ENCODE measurements around the gene CCDC30. TPM values are rescaled to one million over a fixed set of nuclear protein-coding genes. Genes with fewer than 3 reads are reported as not detected.

Gene CCDC30
- total RNA-seq, 1 experiment from 2014 or later = 4.4 TPM

DNA sequence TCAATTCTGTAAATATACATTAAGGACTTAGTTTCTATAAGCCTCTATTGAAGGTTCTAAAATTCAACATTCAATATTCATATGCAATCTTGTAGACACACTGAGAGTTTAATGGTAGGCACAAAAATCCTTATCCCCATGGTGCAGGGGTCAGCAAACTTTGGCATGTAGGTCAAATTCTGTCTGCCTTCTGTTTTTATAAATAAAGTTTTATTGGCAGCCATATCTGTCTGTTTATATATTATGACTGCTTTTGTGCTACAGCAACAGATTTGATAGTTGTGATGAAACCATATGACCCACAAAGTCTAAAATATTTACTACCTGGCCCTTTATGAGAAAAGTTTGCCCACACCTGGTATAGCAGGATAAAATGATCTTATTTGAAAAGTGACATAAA is 104.0 kb downstream of the CCDC30 start:
- DNase-seq = no peak
- Mint-ChIP-seq H3K27me3 (ENCODE audit: unreplicated experiment) (no peaks in the 10 kb centered on the region), H3K4me1 (ENCODE audit: low read depth, unreplicated experiment) (no peaks in the 10 kb centered on the region), H3K36me3 (ENCODE audit: insufficient read depth, unreplicated experiment) (no peaks in the 10 kb centered on the region), H3K4me3 (ENCODE audit: low read depth, unreplicated experiment) (no peak overlapping the region), H3K27ac (ENCODE audit: unreplicated experiment) (no peak overlapping the region), H3K9me3 (ENCODE audit: low read depth, unreplicated experiment) (no peaks in the 10 kb centered on the region)
- TF ChIP-seq CTCF (IDR thresholded peaks at IDR 0.05; ENCODE audit: unreplicated experiment) = no peak
- CTCF ChIA-PET = interaction anchor here (0.6 to 1.1 kb wide), 2 partner anchors 44 to 104 kb away, joined by 3 read pairs; no protein-coding TSS in a partner anchor
- intact Hi-C loops (cut with micrococcal nuclease; ENCODE audit: unreplicated experiment) = loop anchor here (5.0 kb wide), 1 partner anchor 225 kb away; no protein-coding TSS in a partner anchor
- BruUV-seq (replicated peaks) = no TSS peak

GRCh38 chr1:42576935-42577334 is 113.8 kb downstream of the CCDC30 start:
- no peaks in the 10 kb centered on the region for H3K4me1 Mint-ChIP-seq (ENCODE audit: low read depth, unreplicated experiment)
- H3K36me3 Mint-ChIP-seq (ENCODE audit: insufficient read depth, unreplicated experiment) = no peaks in the 10 kb centered on the region
- no peak overlapping the region for H3K4me3 Mint-ChIP-seq (ENCODE audit: low read depth, unreplicated experiment)
- no TSS peak for BruUV-seq (replicated peaks)
- H3K27me3 Mint-ChIP-seq (ENCODE audit: unreplicated experiment) = no peaks in the 10 kb centered on the region
- no peak overlapping the region for H3K27ac Mint-ChIP-seq (ENCODE audit: unreplicated experiment)
- CTCF ChIA-PET = no interaction called here
- no peak for DNase-seq
- H3K9me3 Mint-ChIP-seq (ENCODE audit: low read depth, unreplicated experiment) = no peaks in the 10 kb centered on the region
- TF ChIP-seq CTCF (IDR thresholded peaks at IDR 0.05; ENCODE audit: unreplicated experiment) = no peak
- intact Hi-C loops (cut with micrococcal nuclease; ENCODE audit: unreplicated experiment) = loop anchor here (5.0 kb wide), 2 partner anchors 70 to 170 kb away; no protein-coding TSS in a partner anchor

DNA sequence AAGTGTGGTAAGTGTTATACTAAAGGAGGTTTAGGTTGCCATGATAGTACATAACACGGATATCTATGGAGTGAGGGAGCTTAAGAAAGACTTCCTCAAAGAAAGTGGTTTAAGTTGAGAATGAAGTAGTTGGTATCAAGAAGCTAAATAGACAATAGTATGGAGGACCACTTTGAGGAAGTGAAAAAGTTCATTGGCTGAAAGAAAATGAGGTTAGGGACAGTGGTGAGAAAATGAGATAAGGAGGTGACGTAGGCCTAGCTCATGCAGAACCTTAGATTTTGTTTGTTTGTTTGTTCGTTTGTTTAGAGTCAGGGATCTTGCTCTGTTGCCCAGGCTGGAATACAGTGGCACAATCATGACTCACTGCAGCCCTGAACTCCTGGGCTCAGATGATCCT is 122.9 kb downstream of the CCDC30 start:
- Mint-ChIP-seq H3K27ac (ENCODE audit: unreplicated experiment) (no peak overlapping the region), H3K4me1 (ENCODE audit: low read depth, unreplicated experiment) (no peaks in the 10 kb centered on the region), H3K36me3 (ENCODE audit: insufficient read depth, unreplicated experiment) (no peaks in the 10 kb centered on the region), H3K4me3 (ENCODE audit: low read depth, unreplicated experiment) (no peak overlapping the region), H3K9me3 (ENCODE audit: low read depth, unreplicated experiment) (peaks cover 9% of the 10 kb centered on the region), H3K27me3 (ENCODE audit: unreplicated experiment) (no peaks in the 10 kb centered on the region)
- BruUV-seq (replicated peaks) = no TSS peak
- intact Hi-C loops (cut with micrococcal nuclease; ENCODE audit: unreplicated experiment) = no loop called here
- CTCF ChIA-PET = no interaction called here
- no peak for DNase-seq
- TF ChIP-seq CTCF (IDR thresholded peaks at IDR 0.05; ENCODE audit: unreplicated experiment) = no peak

DNA sequence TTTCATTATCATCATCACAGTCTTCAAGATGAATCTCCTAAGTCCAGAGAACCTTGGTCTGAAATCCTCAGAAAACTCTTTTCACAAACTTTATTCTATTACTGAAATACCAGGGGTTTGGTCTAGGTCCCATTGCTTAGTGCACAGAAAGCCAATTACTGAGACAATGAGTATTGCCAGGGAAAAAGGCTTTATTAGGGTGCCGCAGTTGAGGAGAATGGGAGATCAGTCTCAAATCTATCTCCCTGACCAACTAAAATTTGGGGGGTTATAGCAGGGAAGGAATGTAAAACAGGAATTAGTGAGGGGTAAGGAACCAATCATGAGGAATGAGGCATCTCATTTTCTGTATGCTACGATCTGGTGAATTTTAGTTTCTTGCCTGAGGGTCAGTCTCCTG is 124.7 kb downstream of the CCDC30 start:
- BruUV-seq (replicated peaks) = no TSS peak
- H3K27me3 Mint-ChIP-seq (ENCODE audit: unreplicated experiment) = no peaks in the 10 kb centered on the region
- intact Hi-C loops (cut with micrococcal nuclease; ENCODE audit: unreplicated experiment) = no loop called here
- H3K9me3 Mint-ChIP-seq (ENCODE audit: low read depth, unreplicated experiment) = peaks cover 9% of the 10 kb centered on the region
- no peak for TF ChIP-seq CTCF (IDR thresholded peaks at IDR 0.05; ENCODE audit: unreplicated experiment)
- H3K4me1 Mint-ChIP-seq (ENCODE audit: low read depth, unreplicated experiment) = no peaks in the 10 kb centered on the region
- H3K4me3 Mint-ChIP-seq (ENCODE audit: low read depth, unreplicated experiment) = no peak overlapping the region
- no peak for DNase-seq
- H3K36me3 Mint-ChIP-seq (ENCODE audit: insufficient read depth, unreplicated experiment) = no peaks in the 10 kb centered on the region
- H3K27ac Mint-ChIP-seq (ENCODE audit: unreplicated experiment) = no peak overlapping the region
- CTCF ChIA-PET = no interaction called here

Data from Calu3 (cell line).